ENCODE results near the gene COL6A1. TPM values are rescaled to one million over a fixed set of nuclear protein-coding genes. Genes with fewer than 3 reads are reported as not detected.

COL6A1 gene, protein sequence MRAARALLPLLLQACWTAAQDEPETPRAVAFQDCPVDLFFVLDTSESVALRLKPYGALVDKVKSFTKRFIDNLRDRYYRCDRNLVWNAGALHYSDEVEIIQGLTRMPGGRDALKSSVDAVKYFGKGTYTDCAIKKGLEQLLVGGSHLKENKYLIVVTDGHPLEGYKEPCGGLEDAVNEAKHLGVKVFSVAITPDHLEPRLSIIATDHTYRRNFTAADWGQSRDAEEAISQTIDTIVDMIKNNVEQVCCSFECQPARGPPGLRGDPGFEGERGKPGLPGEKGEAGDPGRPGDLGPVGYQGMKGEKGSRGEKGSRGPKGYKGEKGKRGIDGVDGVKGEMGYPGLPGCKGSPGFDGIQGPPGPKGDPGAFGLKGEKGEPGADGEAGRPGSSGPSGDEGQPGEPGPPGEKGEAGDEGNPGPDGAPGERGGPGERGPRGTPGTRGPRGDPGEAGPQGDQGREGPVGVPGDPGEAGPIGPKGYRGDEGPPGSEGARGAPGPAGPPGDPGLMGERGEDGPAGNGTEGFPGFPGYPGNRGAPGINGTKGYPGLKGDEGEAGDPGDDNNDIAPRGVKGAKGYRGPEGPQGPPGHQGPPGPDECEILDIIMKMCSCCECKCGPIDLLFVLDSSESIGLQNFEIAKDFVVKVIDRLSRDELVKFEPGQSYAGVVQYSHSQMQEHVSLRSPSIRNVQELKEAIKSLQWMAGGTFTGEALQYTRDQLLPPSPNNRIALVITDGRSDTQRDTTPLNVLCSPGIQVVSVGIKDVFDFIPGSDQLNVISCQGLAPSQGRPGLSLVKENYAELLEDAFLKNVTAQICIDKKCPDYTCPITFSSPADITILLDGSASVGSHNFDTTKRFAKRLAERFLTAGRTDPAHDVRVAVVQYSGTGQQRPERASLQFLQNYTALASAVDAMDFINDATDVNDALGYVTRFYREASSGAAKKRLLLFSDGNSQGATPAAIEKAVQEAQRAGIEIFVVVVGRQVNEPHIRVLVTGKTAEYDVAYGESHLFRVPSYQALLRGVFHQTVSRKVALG
- polyA plus RNA-seq (29.4 and 49.0 TPM in 2 replicates), polyA minus RNA-seq (24.0 and 27.0 TPM in 2 replicates)

DNA sequence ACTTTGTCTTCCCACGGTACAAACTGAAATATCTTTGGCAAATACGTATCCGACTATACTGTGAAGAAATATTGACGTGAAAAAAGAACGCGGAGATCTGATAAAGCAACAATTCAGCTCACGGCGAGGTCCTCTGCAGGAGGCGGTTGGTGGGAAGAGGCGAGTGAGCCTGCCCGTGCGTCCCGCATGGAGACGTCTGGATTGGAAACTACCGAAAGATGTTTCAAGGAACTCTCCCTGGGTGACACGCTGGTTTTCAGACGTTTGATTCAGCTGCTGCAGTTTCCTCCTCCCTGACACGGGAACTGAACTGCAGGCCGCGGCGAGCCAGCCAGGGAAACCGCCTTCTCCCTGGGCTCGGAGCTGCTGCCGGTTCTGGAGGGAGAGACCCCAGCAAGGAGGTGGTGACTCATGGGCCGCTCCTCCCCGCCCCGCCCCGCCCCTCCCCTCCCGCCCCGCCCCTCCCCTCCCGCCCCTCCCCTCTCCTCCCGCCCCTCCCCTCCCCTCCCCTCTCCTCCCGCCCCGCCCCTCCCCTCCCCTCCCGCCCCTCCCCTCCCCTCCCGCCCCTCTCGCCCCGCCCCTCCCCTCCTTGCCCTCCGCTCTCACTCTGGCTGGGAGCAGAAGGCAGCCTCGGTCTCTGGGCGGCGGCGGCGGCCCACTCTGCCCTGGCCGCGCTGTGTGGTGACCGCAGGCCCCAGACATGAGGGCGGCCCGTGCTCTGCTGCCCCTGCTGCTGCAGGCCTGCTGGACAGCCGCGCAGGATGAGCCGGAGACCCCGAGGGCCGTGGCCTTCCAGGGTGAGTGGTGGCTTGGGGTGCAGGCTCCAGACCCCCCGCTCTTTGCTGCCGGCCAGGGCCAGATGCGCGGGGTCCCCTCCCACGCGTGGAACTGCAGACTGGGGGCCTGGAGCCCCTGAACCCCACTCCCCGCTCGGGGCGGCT, at the start of gene COL6A1:
Gene COL6A1 (plus strand): TSS at position 620 of the 941 bp plus-strand sequence. CDS start 81 bp downstream, at position 701.
- H2AFZ ChIP-seq (ENCODE audit: low read depth, low read length), result peak within 1 kb of the TSS; percentile 14
- H3K4me3 ChIP-seq (ENCODE audit: low read length), result peak within 1 kb of the TSS; percentile 79

More for the DNA sequence above, at the start of gene COL6A1:
- no peaks in the 10 kb centered on the region for H3K9me3 ChIP-seq (ENCODE audit: low read length)
- peaks cover 2% of the 10 kb centered on the region for H3K27me3 ChIP-seq (ENCODE audit: insufficient read depth, low read depth, low read length)
- peaks cover 9% of the 10 kb centered on the region for H3F3A ChIP-seq (ENCODE audit: insufficient read depth, low read length, poor library complexity, severe bottlenecking)
- no peaks in the 10 kb centered on the region for H3K9me2 ChIP-seq (ENCODE audit: insufficient read depth, low read length)
- H3K4me2 ChIP-seq (ENCODE audit: low read length), result peak within 1 kb of the TSS; percentile 55
- H3K27ac ChIP-seq (ENCODE audit: low read length), result no peak within 1 kb of the TSS
- H3K9ac ChIP-seq (ENCODE audit: low read length), result peak within 1 kb of the TSS; percentile 65
- no peaks in the 10 kb centered on the region for H4K20me1 ChIP-seq (ENCODE audit: insufficient read depth)
- no peak for TF ChIP-seq SMC3 (conservative IDR thresholded peaks at IDR 0.05; ENCODE audit: poor library complexity)
- TF ChIP-seq POLR2AphosphoS5 (IDR thresholded peaks at IDR 0.05), result peak; percentile 33
- TF ChIP-seq, protein P1, sequence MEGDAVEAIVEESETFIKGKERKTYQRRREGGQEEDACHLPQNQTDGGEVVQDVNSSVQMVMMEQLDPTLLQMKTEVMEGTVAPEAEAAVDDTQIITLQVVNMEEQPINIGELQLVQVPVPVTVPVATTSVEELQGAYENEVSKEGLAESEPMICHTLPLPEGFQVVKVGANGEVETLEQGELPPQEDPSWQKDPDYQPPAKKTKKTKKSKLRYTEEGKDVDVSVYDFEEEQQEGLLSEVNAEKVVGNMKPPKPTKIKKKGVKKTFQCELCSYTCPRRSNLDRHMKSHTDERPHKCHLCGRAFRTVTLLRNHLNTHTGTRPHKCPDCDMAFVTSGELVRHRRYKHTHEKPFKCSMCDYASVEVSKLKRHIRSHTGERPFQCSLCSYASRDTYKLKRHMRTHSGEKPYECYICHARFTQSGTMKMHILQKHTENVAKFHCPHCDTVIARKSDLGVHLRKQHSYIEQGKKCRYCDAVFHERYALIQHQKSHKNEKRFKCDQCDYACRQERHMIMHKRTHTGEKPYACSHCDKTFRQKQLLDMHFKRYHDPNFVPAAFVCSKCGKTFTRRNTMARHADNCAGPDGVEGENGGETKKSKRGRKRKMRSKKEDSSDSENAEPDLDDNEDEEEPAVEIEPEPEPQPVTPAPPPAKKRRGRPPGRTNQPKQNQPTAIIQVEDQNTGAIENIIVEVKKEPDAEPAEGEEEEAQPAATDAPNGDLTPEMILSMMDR (IDR thresholded peaks at IDR 0.05; ENCODE audit: poor library complexity, severe bottlenecking), result no peak
- TF ChIP-seq EP300 (conservative IDR thresholded peaks at IDR 0.05; ENCODE audit: poor library complexity, severe bottlenecking), result no peak
- TF ChIP-seq, protein P2, sequence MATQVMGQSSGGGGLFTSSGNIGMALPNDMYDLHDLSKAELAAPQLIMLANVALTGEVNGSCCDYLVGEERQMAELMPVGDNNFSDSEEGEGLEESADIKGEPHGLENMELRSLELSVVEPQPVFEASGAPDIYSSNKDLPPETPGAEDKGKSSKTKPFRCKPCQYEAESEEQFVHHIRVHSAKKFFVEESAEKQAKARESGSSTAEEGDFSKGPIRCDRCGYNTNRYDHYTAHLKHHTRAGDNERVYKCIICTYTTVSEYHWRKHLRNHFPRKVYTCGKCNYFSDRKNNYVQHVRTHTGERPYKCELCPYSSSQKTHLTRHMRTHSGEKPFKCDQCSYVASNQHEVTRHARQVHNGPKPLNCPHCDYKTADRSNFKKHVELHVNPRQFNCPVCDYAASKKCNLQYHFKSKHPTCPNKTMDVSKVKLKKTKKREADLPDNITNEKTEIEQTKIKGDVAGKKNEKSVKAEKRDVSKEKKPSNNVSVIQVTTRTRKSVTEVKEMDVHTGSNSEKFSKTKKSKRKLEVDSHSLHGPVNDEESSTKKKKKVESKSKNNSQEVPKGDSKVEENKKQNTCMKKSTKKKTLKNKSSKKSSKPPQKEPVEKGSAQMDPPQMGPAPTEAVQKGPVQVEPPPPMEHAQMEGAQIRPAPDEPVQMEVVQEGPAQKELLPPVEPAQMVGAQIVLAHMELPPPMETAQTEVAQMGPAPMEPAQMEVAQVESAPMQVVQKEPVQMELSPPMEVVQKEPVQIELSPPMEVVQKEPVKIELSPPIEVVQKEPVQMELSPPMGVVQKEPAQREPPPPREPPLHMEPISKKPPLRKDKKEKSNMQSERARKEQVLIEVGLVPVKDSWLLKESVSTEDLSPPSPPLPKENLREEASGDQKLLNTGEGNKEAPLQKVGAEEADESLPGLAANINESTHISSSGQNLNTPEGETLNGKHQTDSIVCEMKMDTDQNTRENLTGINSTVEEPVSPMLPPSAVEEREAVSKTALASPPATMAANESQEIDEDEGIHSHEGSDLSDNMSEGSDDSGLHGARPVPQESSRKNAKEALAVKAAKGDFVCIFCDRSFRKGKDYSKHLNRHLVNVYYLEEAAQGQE (IDR thresholded peaks at IDR 0.05; ENCODE audit: borderline replicate concordance), result no peak
- peak; percentile 74 for TF ChIP-seq MXI1 (conservative IDR thresholded peaks at IDR 0.05; ENCODE audit: poor library complexity, severe bottlenecking)
- TF ChIP-seq EZH2 (IDR thresholded peaks at IDR 0.05; ENCODE audit: borderline replicate concordance, insufficient read depth, low read length, poor library complexity, severe bottlenecking), result no peak
- no peak for TF ChIP-seq TAF1 (IDR thresholded peaks at IDR 0.05; ENCODE audit: low read depth)
- TF ChIP-seq RAD21 (conservative IDR thresholded peaks at IDR 0.05), result no peak
- no peaks in the 10 kb centered on the region for H3K36me3 ChIP-seq (ENCODE audit: insufficient read depth, low read length)
- H3K79me2 ChIP-seq (replicated peaks; ENCODE audit: insufficient read depth, low read length), result no peaks in the 10 kb centered on the region

All from neural cell (in vitro differentiated cells).